Skeletal muscle tissue (tissue), 4 donors: ENCODE results near the gene KCNIP4. TPM values are rescaled to one million over a fixed set of nuclear protein-coding genes. Genes with fewer than 3 reads are reported as not detected.

ENCODE experiments used
- H3K27ac ChIP-seq: one replicate; pipeline ENCODE4 v1.7.0; 2013; ENCODE audit warnings: mild to moderate bottlenecking, low read depth, low read length, inconsistent platforms
- H3K27me3 ChIP-seq, 3 donors: one replicate each; pipeline ENCODE4 v1.7.0; 2013; ENCODE audit warnings: low read length in 3 of 3; ENCODE audit not compliant: control insufficient read depth in 3 of 3, insufficient read depth in 3 of 3
- H3K36me3 ChIP-seq, 3 donors: one replicate each; pipeline ENCODE4 v1.7.0; 2013; ENCODE audit warnings: low read length in 3 of 3; ENCODE audit not compliant: control insufficient read depth in 3 of 3, insufficient read depth in 3 of 3
- H3K4me1 ChIP-seq, 3 donors: one replicate each; pipeline ENCODE4 v1.7.0; 2013; ENCODE audit warnings: low read length in 3 of 3, mild to moderate bottlenecking in 3 of 3; ENCODE audit not compliant: control insufficient read depth in 3 of 3, insufficient read depth in 3 of 3
- H3K4me3 ChIP-seq, 3 donors: one replicate each; pipeline ENCODE4 v1.7.0; 2013; ENCODE audit warnings: low read length in 3 of 3
- H3K9ac ChIP-seq, 3 donors: one replicate each; pipeline ENCODE4 v1.7.0; 2013; ENCODE audit warnings: low read length in 3 of 3, mild to moderate bottlenecking in 3 of 3, moderate library complexity in 2 of 3, low read depth in 1 of 3
- H3K9me3 ChIP-seq, 3 donors: one replicate each; pipeline ENCODE4 v1.7.0; 2013; ENCODE audit warnings: low read length in 3 of 3; ENCODE audit not compliant: control insufficient read depth in 3 of 3
- total RNA-seq: library from RNA; depleted of rRNA; stranded (reverse); fragments of >200 nt; gene quantifications from one replicate; pipeline ENCODE4 v1.2.3, GENCODE V29; 2014
- donor health status: Osteomylitis.

KCNIP4 gene
- total RNA-seq, 1 donor from 2014 or later = 0.52 TPM

- H3K27ac ChIP-seq = no peak overlapping the region
Measured at GRCh38 chr4:20916106-20916505, 1032.5 kb downstream of the KCNIP4 start.

GRCh38 chr4:20904966-20905365 lies 1043.6 kb downstream of the KCNIP4 start:
- H3K9me3 ChIP-seq = peaks cover 0 to 2% (median 0%) of the 10 kb centered on the region in 3 donors

More at GRCh38 chr4:20916106-20916505, 1032.5 kb downstream of the KCNIP4 start:
- H3K4me1 ChIP-seq = no peaks in the 10 kb centered on the region
- H3K4me3 ChIP-seq = no peak overlapping the region
- no peaks in the 10 kb centered on the region for H3K27me3 ChIP-seq
- H3K36me3 ChIP-seq = no peaks in the 10 kb centered on the region
- no peak overlapping the region for H3K9ac ChIP-seq
- no peaks in the 10 kb centered on the region for H3K9me3 ChIP-seq

GRCh38 chr4:20901851-20902250 lies 1046.7 kb downstream of the KCNIP4 start:
- H3K9me3 ChIP-seq = no peaks in the 10 kb centered on the region
- H3K4me3 ChIP-seq = no peak overlapping the region
- H3K27me3 ChIP-seq = no peaks in the 10 kb centered on the region
- no peaks in the 10 kb centered on the region for H3K36me3 ChIP-seq
- H3K4me1 ChIP-seq = no peaks in the 10 kb centered on the region
- no peak overlapping the region for H3K9ac ChIP-seq
- no peak overlapping the region for H3K27ac ChIP-seq

More at GRCh38 chr4:20904966-20905365, 1043.6 kb downstream of the KCNIP4 start:
- H3K27ac ChIP-seq = no peak overlapping the region
- H3K36me3 ChIP-seq = no peaks in the 10 kb centered on the region
- H3K4me3 ChIP-seq = no peak overlapping the region
- no peaks in the 10 kb centered on the region for H3K4me1 ChIP-seq
- H3K9ac ChIP-seq = no peak overlapping the region
- H3K27me3 ChIP-seq = no peaks in the 10 kb centered on the region

- H3K27me3 ChIP-seq = no peaks in the 10 kb centered on the region
Measured at GRCh38 chr4:20899591-20899990, 1049.0 kb downstream of the KCNIP4 start.

GRCh38 chr4:20895988-20896387 lies 1052.6 kb downstream of the KCNIP4 start:
- Histone ChIP-seq H3K4me1 (no peaks in the 10 kb centered on the region), H3K9ac (no peak overlapping the region), H3K27ac (no peak overlapping the region), H3K27me3 (no peaks in the 10 kb centered on the region), H3K36me3 (no peaks in the 10 kb centered on the region), H3K9me3 (no peaks in the 10 kb centered on the region), H3K4me3 (no peak overlapping the region)

More at GRCh38 chr4:20899591-20899990, 1049.0 kb downstream of the KCNIP4 start:
- Histone ChIP-seq H3K9ac (no peak overlapping the region), H3K36me3 (no peaks in the 10 kb centered on the region), H3K27ac (no peak overlapping the region), H3K4me3 (no peak overlapping the region), H3K4me1 (no peaks in the 10 kb centered on the region), H3K9me3 (no peaks in the 10 kb centered on the region)

- no peak overlapping the region for H3K9ac ChIP-seq
- H3K9me3 ChIP-seq = no peaks in the 10 kb centered on the region
- no peaks in the 10 kb centered on the region for H3K4me1 ChIP-seq
- no peaks in the 10 kb centered on the region for H3K27me3 ChIP-seq
- H3K36me3 ChIP-seq = no peaks in the 10 kb centered on the region
- no peak overlapping the region for H3K4me3 ChIP-seq
- no peak overlapping the region for H3K27ac ChIP-seq
Measured at GRCh38 chr4:20895208-20895607, 1053.4 kb downstream of the KCNIP4 start.

- no peaks in the 10 kb centered on the region for H3K27me3 ChIP-seq
- no peak overlapping the region for H3K9ac ChIP-seq
- no peaks in the 10 kb centered on the region for H3K9me3 ChIP-seq
- no peaks in the 10 kb centered on the region for H3K36me3 ChIP-seq
- no peak overlapping the region for H3K4me3 ChIP-seq
- H3K4me1 ChIP-seq = no peaks in the 10 kb centered on the region
- H3K27ac ChIP-seq = no peak overlapping the region
Measured at GRCh38 chr4:20890761-20891160, 1057.8 kb downstream of the KCNIP4 start.

- Histone ChIP-seq H3K36me3 (no peaks in the 10 kb centered on the region), H3K4me3 (no peak overlapping the region), H3K9ac (no peak overlapping the region), H3K9me3 (no peaks in the 10 kb centered on the region), H3K27me3 (no peaks in the 10 kb centered on the region), H3K4me1 (no peaks in the 10 kb centered on the region), H3K27ac (no peak overlapping the region)
Measured at GRCh38 chr4:20889901-20890300, 1058.7 kb downstream of the KCNIP4 start.

- no peaks in the 10 kb centered on the region for H3K9me3 ChIP-seq
- no peaks in the 10 kb centered on the region for H3K27me3 ChIP-seq
- H3K27ac ChIP-seq = no peak overlapping the region
- no peaks in the 10 kb centered on the region for H3K4me1 ChIP-seq
- H3K4me3 ChIP-seq = no peak overlapping the region
- no peaks in the 10 kb centered on the region for H3K36me3 ChIP-seq
- no peak overlapping the region for H3K9ac ChIP-seq
Measured at GRCh38 chr4:20883677-20884076, 1064.9 kb downstream of the KCNIP4 start.

- no peak overlapping the region for H3K27ac ChIP-seq
- no peaks in the 10 kb centered on the region for H3K4me1 ChIP-seq
- no peak overlapping the region for H3K9ac ChIP-seq
- H3K27me3 ChIP-seq = no peaks in the 10 kb centered on the region
- H3K9me3 ChIP-seq = no peaks in the 10 kb centered on the region
- H3K36me3 ChIP-seq = no peaks in the 10 kb centered on the region
- no peak overlapping the region for H3K4me3 ChIP-seq
Measured at GRCh38 chr4:20883231-20883630, 1065.3 kb downstream of the KCNIP4 start.

- H3K9ac ChIP-seq = no peak overlapping the region
- no peaks in the 10 kb centered on the region for H3K27me3 ChIP-seq
- no peak overlapping the region for H3K4me3 ChIP-seq
- H3K4me1 ChIP-seq = no peaks in the 10 kb centered on the region
- H3K27ac ChIP-seq = no peak overlapping the region
- H3K36me3 ChIP-seq = no peaks in the 10 kb centered on the region
- H3K9me3 ChIP-seq = no peaks in the 10 kb centered on the region
Measured at GRCh38 chr4:20882500-20882899, 1066.1 kb downstream of the KCNIP4 start.
